CMK (cell line): Measurements from ENCODE around the gene AOC3.
"Not testable (repeated sequence)": the region's sequence is repeated elsewhere in the genome, so short reads cannot be mapped to it uniquely, and the experiment has no call there.

Experiments used
- DNase-seq: peaks from one replicate; pipeline ENCODE4 v3.0.0-alpha.2; 2010; ENCODE audit warnings: low read depth

AOC3 gene

GRCh38 chr17:42891539-42892152, 40.6 kb downstream of the AOC3 start:
- DNase-seq = no peak

- DNase-seq = no peak
Observed at GRCh38 chr17:42893359-42893758, 42.4 kb downstream of the AOC3 start.

GRCh38 chr17:42894283-42895184, 43.5 kb downstream of the AOC3 start:
- DNase-seq = no peak

- no peak for DNase-seq
Observed at GRCh38 chr17:42895185-42895555, 44.2 kb downstream of the AOC3 start.

- DNase-seq = no peak
Observed at GRCh38 chr17:42898147-42898811, 47.3 kb downstream of the AOC3 start.

GRCh38 chr17:42899981-42900380, 49.0 kb downstream of the AOC3 start:
- not testable (repeated sequence) for DNase-seq

GRCh38 chr17:42900460-42901331, 49.7 kb downstream of the AOC3 start, which contains the start of gene G6PC1:
Gene G6PC1, plus strand, starts transcription at chr17:42900799. Its CDS starts 78 bp downstream, at chr17:42900877.
- DNase-seq = no peak

GRCh38 chr17:42901535-42902229, 50.7 kb downstream of the AOC3 start:
- no peak for DNase-seq

- DNase-seq = no peak
Observed at GRCh38 chr17:42904110-42904469, 53.1 kb downstream of the AOC3 start.

GRCh38 chr17:42906772-42907446, 55.9 kb downstream of the AOC3 start:
- no peak for DNase-seq
